Mesenchymal stem cell (in vitro differentiated cells and primary cell): ENCODE measurements around the gene RHBDL3.

Experiments used
- DNase-seq: peaks from one replicate; pipeline ENCODE4 v3.0.0-alpha.2; 2013
- H2AFZ ChIP-seq: one replicate; pipeline ENCODE4 v1.6.1; 2013; ENCODE audit warnings: low read depth, mild to moderate bottlenecking, control low read depth, inconsistent platforms, low read length, moderate library complexity
- H2AK5ac ChIP-seq: 2 replicates; pipeline ENCODE4 v1.6.1; 2013; ENCODE audit warnings: low read length, moderate library complexity, mild to moderate bottlenecking, inconsistent platforms; ENCODE audit not compliant: severe bottlenecking
- H2BK120ac ChIP-seq: one replicate; pipeline ENCODE4 v1.6.1; 2013; ENCODE audit warnings: low read depth, mild to moderate bottlenecking, inconsistent platforms, low read length, moderate library complexity
- H2BK12ac ChIP-seq, 2 experiments: one replicate each; pipeline ENCODE4 v1.6.1; 2013; ENCODE audit warnings: inconsistent platforms in 2 of 2, low read length in 2 of 2, mild to moderate bottlenecking in 2 of 2, moderate library complexity in 2 of 2, control low read depth in 1 of 2
- H2BK15ac ChIP-seq: one replicate; pipeline ENCODE4 v1.6.1; 2013; ENCODE audit warnings: mild to moderate bottlenecking, low read depth, inconsistent platforms; ENCODE audit not compliant: poor library complexity, severe bottlenecking
- H2BK5ac ChIP-seq: 2 replicates; pipeline ENCODE4 v1.6.1; 2013; ENCODE audit warnings: low read depth, mild to moderate bottlenecking, low read length, control low read depth, inconsistent platforms; ENCODE audit not compliant: poor library complexity, severe bottlenecking
- H3K14ac ChIP-seq, 2 experiments: one replicate each; pipeline ENCODE4 v1.6.1; 2013; ENCODE audit warnings: inconsistent platforms in 2 of 2, low read length in 2 of 2, control low read depth in 1 of 2, mild to moderate bottlenecking in 1 of 2, moderate library complexity in 1 of 2
- H3K18ac ChIP-seq, 2 experiments: one replicate each; pipeline ENCODE4 v1.6.1; 2013; ENCODE audit warnings: inconsistent platforms in 2 of 2, low read length in 2 of 2, control low read depth in 1 of 2, low read depth in 1 of 2, mild to moderate bottlenecking in 1 of 2
- H3K23ac ChIP-seq, 2 experiments: one replicate each; pipeline ENCODE4 v1.6.1; 2013; ENCODE audit warnings: inconsistent platforms in 2 of 2, low read length in 2 of 2, mild to moderate bottlenecking in 2 of 2, moderate library complexity in 2 of 2, control low read depth in 1 of 2
- H3K27ac ChIP-seq: 2 replicates; pipeline ENCODE4 v1.5.1; 2013; ENCODE audit warnings: mild to moderate bottlenecking, moderate library complexity, low read length, control low read depth, inconsistent platforms; ENCODE audit not compliant: poor library complexity, severe bottlenecking
- H3K27me3 ChIP-seq, 2 experiments: 2 replicates each; pipeline versions ENCODE4 v1.6.1 to v1.7.0; 2013; ENCODE audit warnings: low read length in 2 of 2, mild to moderate bottlenecking in 2 of 2, moderate library complexity in 2 of 2, control low read depth in 1 of 2, inconsistent platforms in 1 of 2; ENCODE audit not compliant: control insufficient read depth in 1 of 2, insufficient read depth in 1 of 2
- H3K36me3 ChIP-seq, 2 experiments: 2 replicates each; pipeline versions ENCODE4 v1.6.1 to v1.7.0; 2013; ENCODE audit warnings: low read length in 2 of 2, control low read depth in 1 of 2, inconsistent platforms in 1 of 2, low read depth in 1 of 2, mild to moderate bottlenecking in 1 of 2; ENCODE audit not compliant: insufficient read depth in 2 of 2, control insufficient read depth in 1 of 2
- H3K4ac ChIP-seq, 2 experiments: one replicate each; pipeline ENCODE4 v1.6.1; 2013; ENCODE audit warnings: inconsistent platforms in 2 of 2, low read length in 2 of 2, mild to moderate bottlenecking in 2 of 2, moderate library complexity in 2 of 2, control low read depth in 1 of 2, low read depth in 1 of 2
- H3K4me1 ChIP-seq: 2 replicates; pipeline ENCODE4 v1.6.1; 2013; ENCODE audit warnings: low read depth, low read length, control low read depth; ENCODE audit not compliant: control insufficient read depth, insufficient read depth
- H3K4me2 ChIP-seq: 2 replicates; pipeline ENCODE4 v1.6.1; 2013; ENCODE audit warnings: low read length, mild to moderate bottlenecking, inconsistent platforms; ENCODE audit not compliant: poor library complexity, severe bottlenecking
- H3K4me3 ChIP-seq, 2 experiments: 2 replicates each; pipeline versions ENCODE4 v1.5.1 to v1.7.0; 2013; ENCODE audit warnings: low read length in 2 of 2, mild to moderate bottlenecking in 2 of 2, control low read depth in 1 of 2, low read depth in 1 of 2; ENCODE audit not compliant: insufficient read depth in 1 of 2
- H3K79me1 ChIP-seq: replicated peaks from 2 replicates; pipeline ENCODE4 v1.6.1; 2013; ENCODE audit warnings: mild to moderate bottlenecking, control low read depth, low read length, inconsistent platforms; ENCODE audit not compliant: poor library complexity, severe bottlenecking
- H3K9ac ChIP-seq: 2 replicates; pipeline ENCODE4 v1.7.0; 2013; ENCODE audit warnings: mild to moderate bottlenecking, low read length, moderate library complexity
- H3K9me3 ChIP-seq: 2 replicates; pipeline ENCODE4 v1.7.0; 2013; ENCODE audit warnings: mild to moderate bottlenecking, low read length; ENCODE audit not compliant: control insufficient read depth
- H4K8ac ChIP-seq: one replicate; pipeline ENCODE4 v1.6.1; 2013; ENCODE audit warnings: inconsistent platforms, mild to moderate bottlenecking, low read length, moderate library complexity
- H4K91ac ChIP-seq: one replicate; pipeline ENCODE4 v1.6.1; 2013; ENCODE audit warnings: mild to moderate bottlenecking, low read length, inconsistent platforms
- WGBS: methylation state at CpG from one replicate; pipeline ENCODE4 v1.1.7; 2013; ENCODE audit warnings: mixed read lengths; 5-methylcytosine and 5-hydroxymethylcytosine counted together

The RHBDL3 gene

DNA sequence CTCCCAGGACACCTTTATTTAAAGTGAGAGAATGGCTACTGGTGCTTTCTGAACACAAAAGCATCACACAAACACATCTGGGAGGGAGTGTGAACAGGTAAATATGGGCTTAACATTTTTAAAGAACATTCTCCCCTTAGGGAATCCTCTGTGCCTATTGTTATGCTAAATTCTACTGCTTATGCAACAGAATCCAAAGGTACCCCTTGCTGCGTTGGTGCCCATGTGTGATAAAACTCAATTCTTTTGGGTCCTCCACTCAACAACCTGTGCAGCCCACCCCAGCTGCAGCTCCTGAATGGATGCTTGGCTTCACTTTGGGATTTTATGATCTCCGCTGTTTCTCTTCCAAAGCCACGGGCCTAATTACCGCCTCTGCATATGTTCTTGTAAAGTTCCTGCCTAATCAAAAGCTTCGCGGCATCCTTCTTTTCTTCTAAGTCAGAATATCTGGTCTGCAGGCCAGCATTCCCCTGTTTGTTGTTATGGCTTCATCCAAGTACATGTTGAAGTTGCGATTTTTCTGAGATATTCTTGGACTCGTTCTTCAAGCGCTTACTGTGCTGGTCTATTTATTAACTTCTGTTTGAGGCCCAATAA is 23.9 kb downstream of the RHBDL3 start:
- Histone ChIP-seq H4K8ac (no peak overlapping the region), H3K14ac (no peak overlapping the region), H3K36me3 (no peaks in the 10 kb centered on the region), H3K9ac (no peak overlapping the region), H3K27ac (no peak overlapping the region), H2BK15ac (no peak overlapping the region), H3K4me1 (peaks cover 5% of the 10 kb centered on the region), H2BK12ac (no peak overlapping the region), H2BK5ac (no peak overlapping the region), H3K27me3 (peaks cover 16 to 18% of the 10 kb centered on the region in 2 experiments), H4K91ac (no peak overlapping the region), H3K4me3 (no peak overlapping the region), H2BK120ac (no peak overlapping the region), H3K23ac (no peak overlapping the region), H3K18ac (no peak overlapping the region), H2AK5ac (no peak overlapping the region), H2AFZ (no peak overlapping the region), H3K4me2 (no peak overlapping the region), H3K4ac (no peak overlapping the region), H3K9me3 (no peaks in the 10 kb centered on the region), H3K79me1 (no peaks in the 10 kb centered on the region)
- WGBS = 58% methylated on average over 9 of the region's 9 CpGs
- no peak for DNase-seq

DNA sequence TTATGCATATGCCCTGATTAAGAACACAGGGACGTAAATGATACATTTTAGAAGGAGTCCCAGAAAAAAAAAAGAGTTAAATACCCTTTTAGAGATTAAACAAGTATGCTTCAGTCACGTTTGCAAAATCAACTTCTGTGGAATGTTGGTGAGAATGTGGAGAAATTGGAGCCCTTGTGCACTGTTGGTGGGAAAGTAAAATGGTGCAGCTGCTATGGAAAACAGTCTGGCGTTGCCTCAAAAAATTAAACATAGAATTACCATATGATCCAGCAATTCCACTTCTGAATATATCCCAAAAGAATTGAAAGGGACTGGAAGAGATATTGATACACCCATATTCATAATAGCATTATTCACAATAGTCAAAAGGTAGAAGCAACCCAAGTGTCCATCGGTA is 26.5 kb downstream of the RHBDL3 start:
- Histone ChIP-seq H3K4me1 (peaks cover 2% of the 10 kb centered on the region), H3K14ac (no peak overlapping the region), H2BK12ac (no peak overlapping the region), H3K27ac (no peak overlapping the region), H2AFZ (no peak overlapping the region), H4K91ac (no peak overlapping the region), H2BK5ac (no peak overlapping the region), H3K79me1 (no peaks in the 10 kb centered on the region), H3K9ac (no peak overlapping the region), H2BK15ac (no peak overlapping the region), H3K9me3 (no peaks in the 10 kb centered on the region), H3K36me3 (no peaks in the 10 kb centered on the region), H3K4me3 (no peak overlapping the region), H3K18ac (no peak overlapping the region), H2BK120ac (no peak overlapping the region), H2AK5ac (no peak overlapping the region), H3K27me3 (peaks cover 13 to 18% of the 10 kb centered on the region in 2 experiments), H3K23ac (no peak overlapping the region), H3K4me2 (no peak overlapping the region), H3K4ac (no peak overlapping the region), H4K8ac (no peak overlapping the region)
- DNase-seq = no peak
- WGBS = 70% methylated on average over 2 of the region's 4 CpGs

DNA sequence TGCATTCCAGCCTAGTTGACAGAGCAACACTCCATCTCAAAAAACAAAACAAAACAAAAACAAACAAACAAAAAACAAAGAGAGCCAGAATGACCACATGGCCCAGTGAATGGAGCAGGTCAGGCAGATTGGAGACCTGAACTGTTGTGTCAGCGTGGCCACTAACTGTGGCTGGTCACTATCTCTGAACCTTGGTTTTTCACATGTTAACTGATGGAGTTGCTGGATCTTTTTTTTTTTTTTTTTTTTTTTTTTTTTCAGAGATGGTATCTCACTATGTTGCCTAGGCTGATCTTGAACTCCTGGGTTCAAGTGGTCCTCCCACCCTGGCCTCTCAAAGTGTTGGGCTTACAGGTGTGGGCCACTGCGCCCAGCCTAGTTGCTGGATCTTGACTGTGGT is 31.8 kb downstream of the RHBDL3 start:
- no peak overlapping the region for H2BK12ac ChIP-seq
- no peak overlapping the region for H3K9ac ChIP-seq
- H3K4me3 ChIP-seq = no peak overlapping the region
- H3K4me2 ChIP-seq = no peak overlapping the region
- H2BK5ac ChIP-seq = no peak overlapping the region
- no peak overlapping the region for H3K18ac ChIP-seq
- H3K23ac ChIP-seq = no peak overlapping the region
- no peak overlapping the region for H4K8ac ChIP-seq
- H3K4me1 ChIP-seq = peaks cover 4% of the 10 kb centered on the region
- H4K91ac ChIP-seq = no peak overlapping the region
- H3K14ac ChIP-seq = no peak overlapping the region
- H3K36me3 ChIP-seq = no peaks in the 10 kb centered on the region
- DNase-seq = no peak
- H3K27me3 ChIP-seq = peaks cover 15 to 25% of the 10 kb centered on the region in 2 experiments
- 97% methylated on average over 2 of the region's 2 CpGs for WGBS
- no peak overlapping the region for H2AFZ ChIP-seq
- H2AK5ac ChIP-seq = no peak overlapping the region
- H3K4ac ChIP-seq = no peak overlapping the region
- no peaks in the 10 kb centered on the region for H3K9me3 ChIP-seq
- no peak overlapping the region for H2BK120ac ChIP-seq
- no peak overlapping the region for H2BK15ac ChIP-seq
- no peaks in the 10 kb centered on the region for H3K79me1 ChIP-seq
- H3K27ac ChIP-seq = no peak overlapping the region

DNA sequence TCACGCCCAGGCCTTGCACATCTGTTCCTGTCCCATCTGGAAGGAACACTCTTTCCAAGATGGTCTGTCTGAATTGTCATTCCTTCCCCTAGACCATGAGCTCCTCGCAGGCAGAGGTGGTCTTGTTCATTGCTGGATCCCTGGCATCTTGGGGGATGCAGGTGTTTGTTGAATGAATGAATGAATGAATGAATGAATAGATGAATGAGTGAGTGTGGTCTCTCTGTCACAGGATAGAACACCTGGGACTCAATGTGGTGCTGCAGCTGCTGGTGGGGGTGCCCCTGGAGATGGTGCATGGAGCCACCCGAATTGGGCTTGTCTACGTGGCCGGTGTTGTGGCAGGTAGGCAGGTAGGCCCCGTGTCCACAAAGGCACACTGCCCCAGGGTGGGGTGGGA is 32.2 kb downstream of the RHBDL3 start:
- 95% methylated on average over 5 of the region's 6 CpGs for WGBS
- no peak overlapping the region for H3K27ac ChIP-seq

More for the DNA sequence above, 32.2 kb downstream of the RHBDL3 start:
- Histone ChIP-seq H3K4me1 (peaks cover 4% of the 10 kb centered on the region), H3K18ac (no peak overlapping the region), H3K4ac (no peak overlapping the region), H4K8ac (no peak overlapping the region), H2AK5ac (no peak overlapping the region), H3K79me1 (no peaks in the 10 kb centered on the region), H3K4me3 (no peak overlapping the region), H3K36me3 (no peaks in the 10 kb centered on the region), H3K23ac (no peak overlapping the region), H2AFZ (no peak overlapping the region), H4K91ac (no peak overlapping the region), H2BK12ac (no peak overlapping the region), H2BK15ac (no peak overlapping the region), H3K14ac (no peak overlapping the region), H2BK5ac (no peak overlapping the region), H2BK120ac (no peak overlapping the region), H3K27me3 (peaks cover 18 to 25% of the 10 kb centered on the region in 2 experiments), H3K4me2 (no peak overlapping the region), H3K9ac (no peak overlapping the region), H3K9me3 (no peaks in the 10 kb centered on the region)
- DNase-seq = no peak
